ENCODE results near the gene DNHD1. TPM values are rescaled to one million over a fixed set of nuclear protein-coding genes. Genes with fewer than 3 reads are reported as not detected.

Gene DNHD1
- total and polyA plus RNA-seq, 2 of the 4 experiments (the other 2 are of a cell fraction) = 1.8 to 3.6 TPM

- no peaks in the 10 kb centered on the region for H4K20me1 ChIP-seq (ENCODE audit: insufficient read depth, low read length)
- H3K4me3 ChIP-seq (ENCODE audit: insufficient read depth, low read depth, low read length) = no peak overlapping the region
- H3K56ac ChIP-seq (ENCODE audit: extremely low read depth, insufficient read depth, low read length) = no peak overlapping the region
- H3K9me1 ChIP-seq (ENCODE audit: insufficient read depth, low read length) = peaks cover 6% of the 10 kb centered on the region; the same call in 1 of the 2 replicates
- no CpG with 5 or more reads among the region's 3 CpGs for WGBS, 2 experiments (ENCODE audit: extremely low coverage in 2 of 2, insufficient read length in 1 of 2)
- POLR2A ChIA-PET (ENCODE audit: unreplicated experiment) = no interaction called here
- no peak overlapping the region for H2BK120ac ChIP-seq (ENCODE audit: low read depth, low read length)
- no peak overlapping the region for H3K4ac ChIP-seq (ENCODE audit: low read depth, low read length)
- no peak overlapping the region for H3K23ac ChIP-seq (ENCODE audit: low read depth, low read length)
- H3K9ac ChIP-seq (ENCODE audit: low read depth, low read length) = no peak overlapping the region
- no peak overlapping the region for H3K14ac ChIP-seq (replicated peaks; ENCODE audit: low read depth, low read length)
- H2AK5ac ChIP-seq (ENCODE audit: low read depth, low read length) = no peak overlapping the region
- H3K9me3 ChIP-seq (ENCODE audit: control insufficient read depth, insufficient read depth, low read length) = no peaks in the 10 kb centered on the region
- H3K79me1 ChIP-seq (ENCODE audit: low read depth in 1 of 2, low read length in 2 of 2) = no peaks in the 10 kb centered on the region
- peaks cover 3% of the 10 kb centered on the region; the same call in 1 of the 2 replicates for H3K36me3 ChIP-seq (ENCODE audit: control insufficient read depth, insufficient read depth, low read length)
- H2AFZ ChIP-seq (replicated peaks; ENCODE audit: low read length, poor library complexity) = no peak overlapping the region
- intact Hi-C loops (cut with micrococcal nuclease) = loop anchor here (5.0 kb wide), 1 partner anchor 553 kb away; the partner anchor contains the start of gene OR56A5
- no peak overlapping the region for H3K4me2 ChIP-seq (ENCODE audit: low read depth, low read length)
- no peak overlapping the region for H2AK9ac ChIP-seq (replicated peaks; ENCODE audit: low read depth, low read length, poor library complexity)
- no peak overlapping the region for H4K91ac ChIP-seq (ENCODE audit: insufficient read depth, low read depth, low read length)
- in situ Hi-C loops (cut with MboI; ENCODE audit: low sequenced_read_pairs) = no loop called here
- no peaks in the 10 kb centered on the region for H3K27me3 ChIP-seq (ENCODE audit: control insufficient read depth, insufficient read depth, low read length)
- H3K4me1 ChIP-seq (ENCODE audit: control insufficient read depth, insufficient read depth, low read length) = 0 out of 2 replicates have a peak, but pooled peaks cover 2% of the 10 kb centered on the region
- CTCF ChIA-PET = no interaction called here
- no peak overlapping the region for H4K5ac ChIP-seq (ENCODE audit: low read depth, low read length)
- no TSS peak for BruUV-seq (replicated peaks)
- no peak overlapping the region for H2BK15ac ChIP-seq (ENCODE audit: low read depth, low read length)
- TF ChIP-seq RCOR1 (IDR thresholded peaks at IDR 0.05; ENCODE audit: insufficient replicate concordance, low read length) = no peak
- TF ChIP-seq ELK1 (IDR thresholded peaks at IDR 0.05; ENCODE audit: borderline replicate concordance, low read depth, low read length) = no peak
- no peak for TF ChIP-seq RAD21 (IDR thresholded peaks at IDR 0.05; ENCODE audit: low read length)
- no peak for TF ChIP-seq FOS (IDR thresholded peaks at IDR 0.05; ENCODE audit: low read depth, low read length)
- no peak for TF ChIP-seq RFX5 (IDR thresholded peaks at IDR 0.05; ENCODE audit: low read depth, low read length)
- no peak for TF ChIP-seq USF2 (IDR thresholded peaks at IDR 0.05; ENCODE audit: low read depth, low read length)
- TF ChIP-seq POLR2A (IDR thresholded peaks at IDR 0.05; ENCODE audit: low read depth, low read length) = no peak
- TF ChIP-seq BHLHE40 (IDR thresholded peaks at IDR 0.05; ENCODE audit: low read depth, low read length) = no peak
- no peak for TF ChIP-seq MXI1 (IDR thresholded peaks at IDR 0.05; ENCODE audit: borderline replicate concordance, low read depth, low read length)
- no peak for TF ChIP-seq NFE2L2 (IDR thresholded peaks at IDR 0.05; ENCODE audit: low read depth, low read length)
- no peak for TF ChIP-seq MAZ (IDR thresholded peaks at IDR 0.05; ENCODE audit: borderline replicate concordance, low read depth, low read length)
- H3K27ac ChIP-seq (ENCODE audit: insufficient read depth, low read length) = no peak overlapping the region
- H3K18ac ChIP-seq (ENCODE audit: low read depth, low read length) = no peak overlapping the region
- ATAC-seq (ENCODE audit: low read depth) (no peak), DNase-seq (no peak)
- H4K8ac ChIP-seq (ENCODE audit: low read depth in 2 of 2, low read length in 2 of 2) = no peak overlapping the region
- H2BK20ac ChIP-seq (ENCODE audit: low read depth, low read length) = no peak overlapping the region
- dilution Hi-C loops (cut with HindIII; ENCODE audit: low sequenced_read_pairs, unreplicated experiment) = no loop called here
- no peak overlapping the region for H2BK5ac ChIP-seq (ENCODE audit: low read depth, low read length, poor library complexity, severe bottlenecking)
Measured at GRCh38 chr11:6520265-6520664, 23.2 kb downstream of the DNHD1 start.
